OCI-LY1 (cell line): ENCODE results near the gene EML6.

Experiments
- EZH2 ChIP-seq: fragments of 200-600 bp; sonication (generic), shearing (Covaris generic); IDR thresholded peaks from 2 replicates; pipeline ENCODE4 v1.8.0; 2017; ENCODE audit warnings: borderline replicate concordance, mixed run types, mild to moderate bottlenecking, antibody characterized with exemption, low read length, moderate library complexity, mixed read lengths
- TF ChIP-seq, protein P1 (sequence below): fragments of 200-600 bp; sonication (generic), shearing (Covaris generic); IDR thresholded peaks from 2 replicates; pipeline ENCODE4 v1.5.1; 2017; ENCODE audit warnings: mild to moderate bottlenecking, antibody characterized with exemption, low read length, moderate library complexity, mixed read lengths

DNA sequence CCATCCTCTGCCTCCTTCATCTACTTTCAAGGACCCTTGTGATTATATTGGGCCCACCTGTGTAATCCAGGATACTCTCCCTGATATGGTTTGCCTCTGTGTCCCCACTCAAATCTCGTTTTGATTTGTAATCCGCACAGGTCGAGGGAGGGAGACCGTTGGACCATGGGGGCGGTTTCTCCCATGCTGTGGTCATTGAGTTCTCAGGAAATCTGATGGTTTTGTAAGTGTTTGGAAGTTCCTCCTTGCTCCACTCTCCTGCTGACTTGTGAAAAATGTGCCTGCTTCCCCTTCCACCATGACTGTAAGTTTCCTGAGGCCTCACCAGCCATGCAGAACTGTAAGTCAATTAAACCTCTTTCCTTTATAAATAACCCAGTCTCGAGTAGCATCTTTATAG, 42.0 kb upstream of the EML6 start:
- TF ChIP-seq, protein P1, sequence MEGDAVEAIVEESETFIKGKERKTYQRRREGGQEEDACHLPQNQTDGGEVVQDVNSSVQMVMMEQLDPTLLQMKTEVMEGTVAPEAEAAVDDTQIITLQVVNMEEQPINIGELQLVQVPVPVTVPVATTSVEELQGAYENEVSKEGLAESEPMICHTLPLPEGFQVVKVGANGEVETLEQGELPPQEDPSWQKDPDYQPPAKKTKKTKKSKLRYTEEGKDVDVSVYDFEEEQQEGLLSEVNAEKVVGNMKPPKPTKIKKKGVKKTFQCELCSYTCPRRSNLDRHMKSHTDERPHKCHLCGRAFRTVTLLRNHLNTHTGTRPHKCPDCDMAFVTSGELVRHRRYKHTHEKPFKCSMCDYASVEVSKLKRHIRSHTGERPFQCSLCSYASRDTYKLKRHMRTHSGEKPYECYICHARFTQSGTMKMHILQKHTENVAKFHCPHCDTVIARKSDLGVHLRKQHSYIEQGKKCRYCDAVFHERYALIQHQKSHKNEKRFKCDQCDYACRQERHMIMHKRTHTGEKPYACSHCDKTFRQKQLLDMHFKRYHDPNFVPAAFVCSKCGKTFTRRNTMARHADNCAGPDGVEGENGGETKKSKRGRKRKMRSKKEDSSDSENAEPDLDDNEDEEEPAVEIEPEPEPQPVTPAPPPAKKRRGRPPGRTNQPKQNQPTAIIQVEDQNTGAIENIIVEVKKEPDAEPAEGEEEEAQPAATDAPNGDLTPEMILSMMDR = no peak
- no peak for TF ChIP-seq EZH2
